ENCODE data around the gene RRAD.

RRAD gene

DNA sequence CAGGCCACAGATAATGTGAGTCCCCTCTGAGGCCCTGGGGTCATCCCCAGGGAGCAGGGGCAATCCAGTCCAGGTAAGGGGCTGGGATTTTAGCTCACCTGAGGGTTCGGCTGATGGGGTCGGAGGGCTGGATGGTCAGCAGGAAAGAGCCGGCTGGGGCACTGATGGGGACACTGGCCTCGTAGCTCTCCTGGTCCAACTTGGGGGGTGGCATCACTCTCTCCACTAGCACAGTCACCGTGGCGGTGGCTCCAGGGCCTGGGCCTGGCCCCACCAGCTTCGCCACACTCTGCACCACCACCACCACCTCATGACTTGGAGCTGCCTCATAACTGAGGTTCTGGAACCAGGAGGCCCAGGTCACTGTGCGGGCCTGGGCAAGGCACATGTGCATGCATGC is 13.5 kb downstream of the RRAD start:
- Histone ChIP-seq H3K27ac (no peak overlapping the region), H3K36me3 (ENCODE audit: insufficient read depth, low read length) (no peaks in the 10 kb centered on the region), H3K9me3 (ENCODE audit: low read depth, low read length) (no peaks in the 10 kb centered on the region), H3K9ac (ENCODE audit: insufficient read length) (no peak overlapping the region), H3K4me3 (no peak overlapping the region)
- no peak for TF ChIP-seq FOXP2 (optimal IDR thresholded peaks at IDR 0.05; ENCODE audit: control extremely low read depth, extremely low read length, insufficient read depth)
- TF ChIP-seq POLR2AphosphoS5 (IDR thresholded peaks at IDR 0.05; ENCODE audit: borderline replicate concordance, low read depth, low read length): no peak
- no peak for TF ChIP-seq EZH2 (IDR thresholded peaks at IDR 0.05)
- DNase-seq (ENCODE audit: low read depth, low spot score): no peak

DNA sequence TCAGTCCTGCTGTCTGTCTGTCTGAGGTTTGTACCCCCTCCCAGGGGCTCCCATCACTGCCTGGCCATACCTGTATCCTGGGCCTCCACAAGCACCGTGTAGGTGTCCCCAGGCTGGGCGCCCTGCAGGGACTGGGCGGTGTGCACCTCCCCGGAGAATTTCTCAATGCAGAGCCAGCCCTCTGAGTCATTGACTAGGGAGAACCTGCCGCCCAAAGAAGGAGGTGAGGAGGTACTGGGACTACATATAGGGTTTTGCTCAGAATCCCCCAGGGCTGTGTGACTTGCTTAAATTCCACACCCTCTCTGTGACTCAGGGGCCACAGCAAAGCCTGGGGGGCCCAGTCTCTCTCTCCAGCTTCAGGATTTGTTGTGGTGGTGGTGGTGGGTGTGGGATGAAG is 14.2 kb downstream of the RRAD start:
- TF ChIP-seq POLR2AphosphoS5 (IDR thresholded peaks at IDR 0.05; ENCODE audit: borderline replicate concordance, low read depth, low read length) (no peak), FOXP2 (optimal IDR thresholded peaks at IDR 0.05; ENCODE audit: control extremely low read depth, extremely low read length, insufficient read depth) (no peak), EZH2 (IDR thresholded peaks at IDR 0.05) (no peak)
- Histone ChIP-seq H3K9ac (ENCODE audit: insufficient read length) (no peak overlapping the region), H3K27ac (no peak overlapping the region), H3K4me3 (no peak overlapping the region), H3K9me3 (ENCODE audit: low read depth, low read length) (no peaks in the 10 kb centered on the region), H3K36me3 (ENCODE audit: insufficient read depth, low read length) (no peaks in the 10 kb centered on the region)
- DNase-seq (ENCODE audit: low read depth, low spot score): no peak

DNA sequence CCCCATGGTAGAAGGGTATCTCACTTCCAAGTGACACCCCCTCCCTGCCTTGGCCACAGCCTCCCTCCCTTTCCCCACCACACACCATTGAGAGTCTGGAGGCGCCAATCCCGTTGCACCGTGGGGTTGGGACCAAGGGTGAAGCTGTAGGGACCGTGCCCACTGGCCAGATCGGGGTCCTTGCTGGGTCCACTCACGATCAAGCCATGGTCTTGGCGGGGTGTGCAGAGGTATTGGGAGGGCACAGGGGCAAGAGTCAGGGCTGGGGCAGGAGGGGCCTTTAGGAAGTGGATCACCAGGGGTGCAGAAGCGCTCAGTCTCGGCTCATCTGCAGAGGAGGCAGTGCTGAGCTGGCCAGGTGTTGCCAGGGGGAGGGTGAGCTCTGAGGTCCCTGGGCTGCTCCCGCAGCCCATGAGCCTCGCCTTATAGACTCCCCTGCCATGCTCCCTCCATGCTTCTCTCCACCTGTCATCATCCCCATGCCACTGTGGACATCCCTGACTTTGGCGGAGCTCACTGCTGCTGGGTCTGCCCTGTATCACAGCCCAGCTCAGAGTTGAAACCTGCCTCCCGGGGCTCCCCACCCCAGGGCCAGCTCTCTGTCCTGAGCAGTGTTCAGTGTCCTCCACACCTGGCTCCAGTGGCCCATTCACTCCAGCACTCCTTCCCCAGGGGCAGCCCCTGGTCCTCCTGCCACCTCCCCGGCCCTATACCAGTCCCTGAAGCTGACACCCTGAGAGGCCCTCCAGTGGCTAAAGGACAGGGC is 15.0 kb downstream of the RRAD start:
- Histone ChIP-seq H3K4me3 (no peak overlapping the region), H3K9ac (ENCODE audit: insufficient read length) (no peak overlapping the region), H3K36me3 (ENCODE audit: insufficient read depth, low read length) (no peaks in the 10 kb centered on the region), H3K9me3 (ENCODE audit: low read depth, low read length) (no peaks in the 10 kb centered on the region), H3K27ac (no peak overlapping the region)
- TF ChIP-seq FOXP2 (optimal IDR thresholded peaks at IDR 0.05; ENCODE audit: control extremely low read depth, extremely low read length, insufficient read depth) (no peak), EZH2 (IDR thresholded peaks at IDR 0.05) (no peak), POLR2AphosphoS5 (IDR thresholded peaks at IDR 0.05; ENCODE audit: borderline replicate concordance, low read depth, low read length) (no peak)
- no peak for DNase-seq (ENCODE audit: low read depth, low spot score)

DNA sequence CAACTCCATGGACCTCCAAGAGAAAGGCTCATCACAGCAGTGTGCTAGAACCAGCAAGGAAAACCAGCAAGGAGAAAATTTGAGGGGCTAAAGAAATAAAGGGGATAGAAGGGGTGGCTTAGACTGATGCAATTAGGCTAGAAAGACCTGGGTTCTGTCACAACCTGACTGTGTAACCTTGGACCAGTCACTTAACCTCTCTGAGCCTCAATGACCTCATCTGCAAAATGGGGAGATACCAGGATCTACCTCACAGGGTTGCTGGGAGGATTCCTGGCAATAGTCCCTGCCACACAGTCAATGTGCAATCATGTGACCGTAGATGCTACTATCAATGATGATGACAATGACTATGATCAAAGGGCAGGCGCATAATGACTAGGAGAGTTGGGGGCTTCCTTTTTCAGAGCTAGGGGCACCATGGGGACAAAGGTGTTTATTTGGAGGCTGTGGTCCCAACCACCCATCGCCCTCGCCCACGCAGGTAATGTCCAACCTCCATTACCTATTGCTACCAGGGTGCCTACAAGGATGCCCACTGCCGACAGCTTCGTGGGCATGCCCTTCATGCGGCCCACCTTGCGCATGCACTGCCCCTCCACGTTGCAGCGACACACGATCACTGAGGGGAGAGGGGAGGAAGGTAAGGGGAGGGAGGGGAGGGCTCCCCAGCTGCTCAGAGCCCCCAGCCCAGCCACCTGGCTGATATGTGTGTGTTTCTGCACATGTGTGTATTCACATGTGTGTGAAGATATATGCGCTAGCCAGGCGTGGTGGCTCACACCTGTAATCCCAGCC is 16.4 kb downstream of the RRAD start:
- TF ChIP-seq POLR2AphosphoS5 (IDR thresholded peaks at IDR 0.05; ENCODE audit: borderline replicate concordance, low read depth, low read length) (no peak), EZH2 (IDR thresholded peaks at IDR 0.05) (no peak), FOXP2 (optimal IDR thresholded peaks at IDR 0.05; ENCODE audit: control extremely low read depth, extremely low read length, insufficient read depth) (no peak)
- no peak for DNase-seq (ENCODE audit: low read depth, low spot score)
- H3K36me3 ChIP-seq (ENCODE audit: insufficient read depth, low read length): no peaks in the 10 kb centered on the region
- no peaks in the 10 kb centered on the region for H3K9me3 ChIP-seq (ENCODE audit: low read depth, low read length)
- H3K4me3 ChIP-seq: no peak overlapping the region
- no peak overlapping the region for H3K27ac ChIP-seq
- H3K9ac ChIP-seq (ENCODE audit: insufficient read length): no peak overlapping the region

DNA sequence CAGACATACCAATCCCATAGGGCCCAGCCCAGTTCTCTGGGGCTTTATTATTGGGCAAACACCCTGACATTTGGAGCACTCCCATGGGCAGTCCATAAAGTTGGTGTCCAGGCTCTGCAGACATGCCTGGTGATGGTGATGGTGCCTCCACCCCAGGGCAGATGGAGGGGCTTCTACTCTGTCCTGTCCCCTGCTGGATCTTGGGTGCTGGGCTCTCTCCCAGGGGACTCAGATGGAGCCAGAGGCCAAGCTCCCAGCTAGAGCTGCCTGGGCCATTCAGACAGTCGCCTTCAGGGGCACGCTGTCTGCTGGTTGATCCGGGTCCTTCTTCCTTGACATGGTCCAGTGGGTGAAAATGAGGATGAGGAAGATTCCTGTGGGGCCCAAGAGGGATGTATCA is 17.2 kb downstream of the RRAD start:
- Histone ChIP-seq H3K36me3 (ENCODE audit: insufficient read depth, low read length) (no peaks in the 10 kb centered on the region), H3K4me3 (no peak overlapping the region), H3K27ac (no peak overlapping the region), H3K9ac (ENCODE audit: insufficient read length) (no peak overlapping the region), H3K9me3 (ENCODE audit: low read depth, low read length) (no peaks in the 10 kb centered on the region)
- no peak for DNase-seq (ENCODE audit: low read depth, low spot score)
- TF ChIP-seq FOXP2 (optimal IDR thresholded peaks at IDR 0.05; ENCODE audit: control extremely low read depth, extremely low read length, insufficient read depth) (no peak), EZH2 (IDR thresholded peaks at IDR 0.05) (no peak), POLR2AphosphoS5 (IDR thresholded peaks at IDR 0.05; ENCODE audit: borderline replicate concordance, low read depth, low read length) (no peak)

DNA sequence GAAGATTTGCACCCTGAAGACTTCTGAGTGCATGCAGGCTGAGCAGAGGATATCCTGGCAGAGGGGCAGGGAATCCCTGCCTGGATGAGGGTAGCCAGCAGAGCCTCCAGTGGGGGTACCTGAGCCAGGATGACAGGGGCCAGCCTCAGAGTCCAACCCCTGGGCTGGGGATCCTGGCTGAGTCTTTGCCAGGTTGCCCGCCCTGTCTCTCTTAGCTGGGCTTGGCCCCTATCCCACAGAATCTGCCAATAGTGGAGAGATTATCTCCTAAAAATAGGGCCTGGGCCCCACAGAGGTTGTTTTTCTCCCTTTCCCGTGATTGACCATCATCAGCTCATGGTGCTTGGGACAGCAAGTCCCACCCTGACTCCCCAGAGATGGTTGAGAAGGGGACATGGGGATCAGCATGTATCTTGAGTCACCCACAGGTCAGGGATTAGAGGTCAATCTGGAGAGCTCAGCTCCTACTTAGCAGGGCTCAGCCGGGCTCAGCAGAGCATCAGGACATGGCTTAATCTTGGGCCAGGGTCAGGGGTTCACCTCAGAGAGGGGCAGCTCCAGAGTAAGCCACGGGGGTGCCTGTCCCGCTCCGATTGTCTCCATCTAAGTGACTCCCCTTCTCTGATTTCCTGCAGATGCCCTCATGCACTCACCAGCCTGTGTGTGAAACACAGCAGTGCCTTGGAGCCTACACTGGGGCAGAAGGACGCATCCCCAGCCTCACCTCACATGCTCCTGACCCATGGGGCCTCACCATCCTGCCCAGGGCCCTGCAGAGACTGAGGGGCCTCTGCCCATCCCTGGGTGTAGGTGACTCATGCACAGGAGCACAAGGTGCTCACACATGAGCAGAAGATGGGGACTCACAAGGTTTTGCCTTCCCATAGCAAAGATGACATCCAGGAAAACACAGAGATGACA is 18.2 kb downstream of the RRAD start:
- Histone ChIP-seq H3K36me3 (ENCODE audit: insufficient read depth, low read length) (no peaks in the 10 kb centered on the region), H3K9ac (ENCODE audit: insufficient read length) (no peak overlapping the region), H3K4me3 (no peak overlapping the region), H3K9me3 (ENCODE audit: low read depth, low read length) (no peaks in the 10 kb centered on the region), H3K27ac (no peak overlapping the region)
- no peak for TF ChIP-seq POLR2AphosphoS5 (IDR thresholded peaks at IDR 0.05; ENCODE audit: borderline replicate concordance, low read depth, low read length)
- no peak for TF ChIP-seq EZH2 (IDR thresholded peaks at IDR 0.05)
- TF ChIP-seq FOXP2 (optimal IDR thresholded peaks at IDR 0.05; ENCODE audit: control extremely low read depth, extremely low read length, insufficient read depth): no peak
- DNase-seq (ENCODE audit: low read depth, low spot score): no peak

DNA sequence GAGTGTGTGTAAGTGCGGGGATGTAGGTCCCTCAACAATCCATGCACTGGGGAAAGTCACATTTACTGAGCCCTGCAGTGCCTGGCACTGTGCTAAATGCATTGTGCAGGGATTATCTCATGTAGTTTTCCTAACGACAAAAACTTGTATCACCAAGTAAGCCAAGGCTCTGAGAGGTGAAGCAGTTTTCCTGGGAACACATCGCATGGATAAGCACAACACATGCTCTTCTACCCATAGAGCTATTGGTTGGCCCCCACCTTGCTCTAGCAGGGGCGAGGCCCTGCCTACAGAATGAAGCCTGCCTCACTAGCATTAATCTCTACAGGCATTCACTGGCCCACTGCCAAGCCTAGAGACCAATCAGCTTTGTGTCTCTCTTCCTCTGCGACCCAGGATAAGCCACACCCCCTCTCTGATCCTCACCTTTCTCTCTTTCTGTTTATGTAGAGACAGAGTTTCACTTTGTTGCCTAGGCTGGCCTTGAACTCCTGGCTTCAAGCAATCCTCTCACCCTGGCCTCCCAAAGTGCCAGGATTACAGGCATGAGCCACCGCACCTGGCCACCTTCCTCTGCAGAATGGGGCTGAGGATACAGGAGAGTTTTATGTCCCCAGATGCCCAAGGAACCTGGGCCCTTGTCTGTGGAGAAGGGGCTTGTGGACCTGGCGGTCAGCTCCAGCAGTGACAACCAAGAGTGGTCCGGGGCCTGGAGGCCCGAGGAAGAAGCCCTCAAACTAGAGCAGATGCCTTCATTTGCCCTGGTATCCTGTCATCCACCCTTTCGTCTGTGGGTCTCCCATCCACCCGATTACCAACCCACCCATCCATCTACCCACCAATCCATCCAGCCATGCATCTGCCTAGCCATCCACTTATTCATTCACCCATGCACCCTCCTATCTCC is 19.4 kb downstream of the RRAD start:
- Histone ChIP-seq H3K4me3 (no peak overlapping the region), H3K27ac (no peak overlapping the region), H3K9ac (ENCODE audit: insufficient read length) (no peak overlapping the region), H3K36me3 (ENCODE audit: insufficient read depth, low read length) (no peaks in the 10 kb centered on the region), H3K9me3 (ENCODE audit: low read depth, low read length) (no peaks in the 10 kb centered on the region)
- TF ChIP-seq EZH2 (IDR thresholded peaks at IDR 0.05) (no peak), FOXP2 (optimal IDR thresholded peaks at IDR 0.05; ENCODE audit: control extremely low read depth, extremely low read length, insufficient read depth) (no peak), POLR2AphosphoS5 (IDR thresholded peaks at IDR 0.05; ENCODE audit: borderline replicate concordance, low read depth, low read length) (no peak)
- no peak for DNase-seq (ENCODE audit: low read depth, low spot score)

Data from SK-N-MC (cell line).